ENCODE data around the gene SPATA46. TPM values are rescaled to one million over a fixed set of nuclear protein-coding genes. Genes with fewer than 3 reads are reported as not detected.

The SPATA46 gene, protein sequence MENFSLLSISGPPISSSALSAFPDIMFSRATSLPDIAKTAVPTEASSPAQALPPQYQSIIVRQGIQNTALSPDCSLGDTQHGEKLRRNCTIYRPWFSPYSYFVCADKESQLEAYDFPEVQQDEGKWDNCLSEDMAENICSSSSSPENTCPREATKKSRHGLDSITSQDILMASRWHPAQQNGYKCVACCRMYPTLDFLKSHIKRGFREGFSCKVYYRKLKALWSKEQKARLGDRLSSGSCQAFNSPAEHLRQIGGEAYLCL
- not detected in 2 replicates for total RNA-seq

DNA sequence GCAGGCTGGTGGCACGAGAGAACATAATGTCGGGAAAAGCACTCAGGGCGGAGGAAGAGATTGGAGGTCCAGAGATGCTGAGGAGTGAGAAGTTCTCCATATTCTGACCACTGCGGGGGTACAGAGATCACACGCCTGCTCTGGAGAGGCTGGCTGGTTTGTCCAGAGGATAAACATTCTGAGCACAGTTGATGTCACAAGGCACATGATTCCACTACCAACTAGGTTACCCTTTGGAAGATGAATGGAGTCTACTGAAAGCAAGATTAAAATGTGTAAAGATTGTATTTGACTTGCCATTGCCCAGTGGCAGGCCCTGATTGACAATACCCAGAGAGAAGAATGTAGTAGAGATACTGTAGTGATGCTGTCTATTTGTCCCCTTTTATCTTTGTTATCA is at the start of gene SPATA46:
TSS of gene SPATA46 (minus strand) at position 164 of the 400 bp plus-strand sequence. CDS start at position 100, 64 bp downstream.

DNA sequence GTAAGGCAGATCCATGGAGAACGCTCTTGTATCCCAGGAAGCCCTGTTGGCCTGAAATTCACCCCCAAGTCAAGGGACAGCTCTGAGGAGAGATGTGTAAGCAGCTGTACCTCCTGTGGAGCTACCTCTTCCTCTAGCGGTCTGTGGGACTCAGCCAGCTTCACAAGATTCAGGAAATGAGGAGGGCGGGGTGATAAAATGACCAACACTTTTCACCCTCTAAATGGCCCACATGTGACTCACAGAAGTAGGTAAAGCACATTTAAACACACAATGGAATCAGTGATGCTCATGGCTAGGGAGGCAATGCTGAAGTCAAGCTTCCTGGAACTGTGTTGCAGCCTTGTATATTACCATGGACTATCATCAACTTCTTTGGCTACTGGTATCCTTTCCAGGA is 35.3 kb upstream of the SPATA46 start, which contains the start of gene SH2D1B:
TSS of gene SH2D1B (minus strand) at position 135 of the 400 bp plus-strand sequence. CDS start at position 15, 120 bp downstream.

DNA sequence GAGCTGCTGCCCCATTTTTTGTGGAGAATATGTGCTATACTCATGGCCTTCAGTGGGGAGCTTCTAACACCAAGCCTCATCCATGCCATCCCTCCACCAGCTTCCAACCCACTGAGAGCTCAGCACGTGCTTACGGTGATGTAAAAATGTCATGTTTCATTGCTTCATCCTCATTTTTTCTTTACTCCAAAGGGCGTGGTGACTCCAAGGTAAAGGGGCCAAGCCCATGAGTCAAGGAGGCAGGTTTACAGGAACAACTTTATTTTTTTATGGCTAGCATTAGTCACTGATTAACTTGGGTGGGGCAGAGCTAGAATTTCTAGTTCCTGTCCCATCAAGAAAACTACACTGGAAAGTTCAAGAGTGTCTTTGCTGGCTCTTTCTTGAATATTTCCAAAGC is 4.7 kb upstream of the SPATA46 start, which contains the start of gene C1orf226:
TSS of gene C1orf226 (plus strand) at position 346 of the 400 bp plus-strand sequence. CDS start 174 bp downstream, outside the sequence.

Small RNA genes lying within 50 kb of the gene (small RNA-seq; reads per million reads assigned to genes)
- not detected for gene MIR556
- not detected for gene RNA5SP61

Other genes starting within 250 kb of the SPATA46 start
- gene C1orf226, start 4.9 kb upstream of the SPATA46 start, total RNA-seq, result 8.2 and 11.7 TPM in 2 replicates
- not detected in 2 replicates for gene SH2D1B, start 35.3 kb upstream of the SPATA46 start, total RNA-seq
- 28.3 and 51.8 TPM in 2 replicates for gene UHMK1, start 121.0 kb upstream of the SPATA46 start, total RNA-seq
- gene UAP1, start 184.9 kb upstream of the SPATA46 start, total RNA-seq, result 47.5 and 62.4 TPM in 2 replicates